K562 (cell line): ENCODE measurements around the gene JUND. TPM values are rescaled to one million over a fixed set of nuclear protein-coding genes. Genes with fewer than 3 reads are reported as not detected.

Experiments
- COPS2 ChIP-seq: fragments of 450-650 bp; conservative IDR thresholded peaks from 2 replicates; pipeline ENCODE4 v1.6.1; 2016; ENCODE audit warnings: mild to moderate bottlenecking, moderate library complexity
- E2F3 ChIP-seq: fragments of 250-450 bp; sonication (Bioruptor Pico); IDR thresholded peaks from 2 replicates; pipeline ENCODE4 v1.4.0; 2020; ENCODE audit warnings: mild to moderate bottlenecking
- ELF1 ChIP-seq: fragments of 200-800 bp; sonication (Bioruptor generic); IDR thresholded peaks from 2 replicates; pipeline ENCODE4 v1.6.1; 2016; ENCODE audit warnings: missing genetic modification characterization, missing compliant biosample characterization
- EP400 ChIP-seq: fragments of 450-650 bp; IDR thresholded peaks from 2 replicates; pipeline ENCODE4 v1.6.1; 2017; ENCODE audit warnings: antibody characterized with exemption, mild to moderate bottlenecking, moderate library complexity
- FOXO4 ChIP-seq: fragments of 450-650 bp; formaldehyde crosslinking; IDR thresholded peaks from 2 replicates; pipeline ENCODE4 v1.4.0; 2020; ENCODE audit warnings: mild to moderate bottlenecking, moderate library complexity
- GTF2E2 ChIP-seq: fragments of 200-800 bp; sonication (Bioruptor generic); IDR thresholded peaks from 2 replicates; pipeline ENCODE4 v1.6.1; 2016; ENCODE audit warnings: missing genetic modification characterization, missing compliant biosample characterization
- HOMEZ ChIP-seq: fragments of 250-450 bp; sonication (Bioruptor Pico); IDR thresholded peaks from 2 replicates; pipeline ENCODE4 v1.4.0; 2020; ENCODE audit warnings: mild to moderate bottlenecking, moderate library complexity
- KLF6 ChIP-seq: fragments of 250-450 bp; sonication (Bioruptor Pico); IDR thresholded peaks from 2 replicates; pipeline ENCODE4 v1.4.0; 2020; ENCODE audit warnings: mild to moderate bottlenecking, moderate library complexity, borderline replicate concordance
- MTA1 ChIP-seq: fragments of 450-650 bp; IDR thresholded peaks from 2 replicates; pipeline ENCODE4 v1.6.1; 2017; ENCODE audit warnings: borderline replicate concordance
- NCOA1 ChIP-seq: fragments of 450-650 bp; IDR thresholded peaks from 2 replicates; pipeline ENCODE4 v1.6.1; 2016; ENCODE audit warnings: low read depth
- NFE2 ChIP-seq: IDR thresholded peaks from 2 replicates; pipeline ENCODE4 v1.6.1; 2014; ENCODE audit warnings: antibody characterized with exemption, low read depth
- NFRKB ChIP-seq: fragments of 450-650 bp; IDR thresholded peaks from 2 replicates; pipeline ENCODE4 v1.6.1; 2016; ENCODE audit warnings: low read depth
- NRF1 ChIP-seq, 2 experiments: fragments of 450-650 bp; IDR thresholded peaks in 1 of 2; conservative IDR thresholded peaks in 1 of 2; 2 replicates each; pipeline ENCODE4 v1.6.1; 2014; ENCODE audit warnings: mild to moderate bottlenecking in 2 of 2
- RB1 ChIP-seq: fragments of 450-650 bp; IDR thresholded peaks from 2 replicates; pipeline ENCODE4 v1.6.1; 2017; ENCODE audit warnings: low read depth, mild to moderate bottlenecking
- SAFB ChIP-seq: fragments of 200-400 bp; formaldehyde crosslinking; IDR thresholded peaks from 2 replicates; pipeline ENCODE4 v1.6.1; 2017; ENCODE audit warnings: low read depth, low read length, borderline replicate concordance
- SMAD3 ChIP-seq: fragments of 450-650 bp; formaldehyde crosslinking; conservative IDR thresholded peaks from 2 replicates; pipeline ENCODE4 v1.4.0; 2020; ENCODE audit warnings: mild to moderate bottlenecking
- ZKSCAN8 ChIP-seq: fragments of 200-800 bp; sonication (Bioruptor generic); IDR thresholded peaks from 2 replicates; pipeline ENCODE4 v1.6.1; 2016; ENCODE audit warnings: missing genetic modification characterization, missing compliant biosample characterization
- ZNF175 ChIP-seq: fragments of 200-800 bp; sonication (Bioruptor generic); IDR thresholded peaks from 2 replicates; pipeline ENCODE4 v1.6.1; 2016; ENCODE audit warnings: low read depth, mild to moderate bottlenecking, missing genetic modification characterization, missing compliant biosample characterization
- ZNF282 ChIP-seq: sonication (generic); formaldehyde crosslinking; IDR thresholded peaks from 2 replicates; pipeline ENCODE4 v1.8.1; 2023; ENCODE audit warnings: missing genetic modification reagents
- polyA plus RNA-seq, 8 experiments: library from polyadenylated mRNA; depleted of rRNA in 4 of 8; stranded (reverse) in 5 of 8; unstranded in 3 of 8; fragments of >200 nt; fragmentation: Nextera tagmentation in 2 of 8; fragmentation: Illumina TruSeq in 1 of 8; extraction: Ambion mirVana in 2 of 8; extraction: Trizol in 1 of 8; gene quantifications; 2 replicates each; pipeline versions ENCODE4 v1.2.1 to v1.2.3, GENCODE V29; 2011 to 2014; ENCODE audit warnings: inconsistent platforms in 1 of 8, missing spikeins in 1 of 8
- total RNA-seq, 7 experiments: library from RNA; depleted of rRNA in 6 of 7; stranded (reverse); fragments of >200 nt in 6 of 7; fragmentation: Illumina TruSeq in 2 of 7; extraction: Trizol in 2 of 7; gene quantifications; 2 replicates each; pipeline versions ENCODE4 v1.2.1 to v1.2.3, GENCODE V29; 2011 to 2021; ENCODE audit warnings: low replicate concordance in 1 of 7
- TF ChIP-seq, protein P1 (sequence below): fragments of 450-650 bp; IDR thresholded peaks from 2 replicates; pipeline ENCODE4 v1.6.1; 2018; ENCODE audit not compliant: partially characterized antibody

The JUND gene
- total and polyA plus RNA-seq, 9 of the 15 experiments (the other 6 are each of a cell fraction or from before 2014, with no cell fraction given) = 6.4 to 286 (median 42.3) TPM

DNA sequence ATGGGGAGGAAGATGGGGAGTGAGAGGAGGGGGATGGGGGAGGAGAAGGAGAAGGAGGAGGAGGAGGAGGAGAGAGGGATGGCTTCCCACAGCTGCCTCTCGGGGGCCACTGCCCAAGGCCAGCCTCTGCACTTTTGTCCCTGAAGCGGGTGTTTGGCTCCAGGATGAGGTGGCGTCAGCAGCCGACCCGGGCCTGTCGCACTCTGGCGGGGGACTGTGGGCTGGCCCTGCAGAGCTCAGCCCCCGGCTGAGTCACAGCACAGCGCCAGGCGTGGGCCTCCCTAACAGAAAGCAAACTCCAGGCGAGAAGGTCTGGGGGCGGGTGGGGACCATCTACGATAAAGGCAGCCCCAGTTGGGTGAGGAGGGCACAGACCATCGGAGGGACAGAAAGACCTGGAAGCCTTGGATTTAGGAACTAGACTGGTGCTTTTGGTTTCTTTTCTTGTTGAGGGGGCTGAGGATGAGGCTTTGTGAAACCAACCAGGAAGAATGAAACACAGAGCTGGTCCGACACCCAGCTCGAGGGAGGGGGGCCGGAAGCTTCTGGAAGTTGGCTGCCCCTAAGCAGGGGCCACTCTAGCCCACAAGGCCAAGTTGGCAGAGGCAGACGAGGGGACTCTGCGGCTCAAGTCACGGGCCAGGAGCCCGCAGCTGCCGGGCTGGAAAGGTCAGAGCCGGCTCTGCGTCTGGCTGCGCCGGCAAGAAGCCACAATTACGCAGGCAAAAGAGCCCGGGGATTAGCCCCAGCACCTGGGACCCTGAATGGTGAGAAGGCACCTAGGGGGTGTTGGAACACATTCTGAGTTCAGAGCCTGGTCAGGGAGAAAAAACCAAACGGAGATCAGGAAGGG, 23.3 kb upstream of the JUND start (continued):
- TF ChIP-seq GTF2E2 (tag) = peak; percentile 80
- peak; percentile 17; the same call in 1 of the 2 replicates for TF ChIP-seq SAFB
- TF ChIP-seq ELF1 (tag) = peak; percentile 75
- peak; percentile 54 for TF ChIP-seq NFE2
- TF ChIP-seq, protein P1, sequence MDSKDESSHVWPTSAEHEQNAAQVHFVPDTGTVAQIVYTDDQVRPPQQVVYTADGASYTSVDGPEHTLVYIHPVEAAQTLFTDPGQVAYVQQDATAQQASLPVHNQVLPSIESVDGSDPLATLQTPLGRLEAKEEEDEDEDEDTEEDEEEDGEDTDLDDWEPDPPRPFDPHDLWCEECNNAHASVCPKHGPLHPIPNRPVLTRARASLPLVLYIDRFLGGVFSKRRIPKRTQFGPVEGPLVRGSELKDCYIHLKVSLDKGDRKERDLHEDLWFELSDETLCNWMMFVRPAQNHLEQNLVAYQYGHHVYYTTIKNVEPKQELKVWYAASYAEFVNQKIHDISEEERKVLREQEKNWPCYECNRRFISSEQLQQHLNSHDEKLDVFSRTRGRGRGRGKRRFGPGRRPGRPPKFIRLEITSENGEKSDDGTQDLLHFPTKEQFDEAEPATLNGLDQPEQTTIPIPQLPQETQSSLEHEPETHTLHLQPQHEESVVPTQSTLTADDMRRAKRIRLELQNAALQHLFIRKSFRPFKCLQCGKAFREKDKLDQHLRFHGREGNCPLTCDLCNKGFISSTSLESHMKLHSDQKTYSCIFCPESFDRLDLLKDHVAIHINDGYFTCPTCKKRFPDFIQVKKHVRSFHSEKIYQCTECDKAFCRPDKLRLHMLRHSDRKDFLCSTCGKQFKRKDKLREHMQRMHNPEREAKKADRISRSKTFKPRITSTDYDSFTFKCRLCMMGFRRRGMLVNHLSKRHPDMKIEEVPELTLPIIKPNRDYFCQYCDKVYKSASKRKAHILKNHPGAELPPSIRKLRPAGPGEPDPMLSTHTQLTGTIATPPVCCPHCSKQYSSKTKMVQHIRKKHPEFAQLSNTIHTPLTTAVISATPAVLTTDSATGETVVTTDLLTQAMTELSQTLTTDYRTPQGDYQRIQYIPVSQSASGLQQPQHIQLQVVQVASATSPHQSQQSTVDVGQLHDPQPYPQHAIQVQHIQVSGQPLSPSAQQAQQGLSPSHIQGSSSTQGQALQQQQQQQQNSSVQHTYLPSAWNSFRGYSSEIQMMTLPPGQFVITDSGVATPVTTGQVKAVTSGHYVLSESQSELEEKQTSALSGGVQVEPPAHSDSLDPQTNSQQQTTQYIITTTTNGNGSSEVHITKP = peak; percentile 84
- peak; percentile 63; the same call in 1 of the 2 replicates for TF ChIP-seq NFRKB
- TF ChIP-seq E2F3 (CRISPR knock-in tag) = no peak; the same call in 1 of the 2 replicates
- TF ChIP-seq NCOA1 = 0 out of 2 replicates have a peak, but pooled peaks have one; percentile 47
- TF ChIP-seq COPS2 = no peak
- peak; percentile 79 for TF ChIP-seq MTA1
- no peak for TF ChIP-seq ZNF175 (CRISPR knock-in tag)
- no peak for TF ChIP-seq HOMEZ (CRISPR knock-in tag)
- TF ChIP-seq KLF6 (CRISPR knock-in tag) = no peak
- no peak for TF ChIP-seq SMAD3 (CRISPR knock-in tag)
- peak; percentile 46 for TF ChIP-seq RB1
- peak; percentile 52 to 56; a peak in 3 of 4 replicates for TF ChIP-seq NRF1 (conservative IDR thresholded peaks at IDR 0.05 in 1 of 2, IDR thresholded peaks at IDR 0.05 in 1 of 2)
- TF ChIP-seq FOXO4 (CRISPR knock-in tag) = no peak
- no peak for TF ChIP-seq ZNF282 (CRISPR knock-in tag)
- TF ChIP-seq EP400 = peak; percentile 74
- TF ChIP-seq ZKSCAN8 = 0 out of 2 replicates have a peak, but pooled peaks have one; percentile 63
